ENCODE data around the gene BIN1.

DNA sequence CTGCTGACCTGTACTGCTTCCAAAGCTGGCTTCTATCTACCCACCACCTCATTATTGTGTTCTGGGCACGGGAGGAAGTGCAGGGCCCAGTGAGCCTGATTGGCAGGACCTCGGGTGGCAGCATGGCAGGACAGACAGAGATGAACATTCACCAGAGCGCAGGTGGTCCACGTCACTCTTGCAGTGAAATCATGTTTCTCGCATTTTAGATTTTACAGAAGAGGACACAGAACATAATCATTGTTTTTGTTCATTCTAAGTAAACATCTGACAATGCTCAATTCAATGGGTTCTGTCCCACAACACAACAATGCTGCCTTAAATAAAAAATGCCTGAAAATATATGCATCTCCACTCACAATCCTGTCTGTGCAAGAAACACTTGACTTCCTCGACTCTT is 11.5 kb upstream of the BIN1 start:
- no peak for TF ChIP-seq POLR2AphosphoS5 (IDR thresholded peaks at IDR 0.05; ENCODE audit: low read depth, low read length)
- no peak for TF ChIP-seq POLR2A (IDR thresholded peaks at IDR 0.05; ENCODE audit: low read depth, low read length)
- TF ChIP-seq SPI1 (IDR thresholded peaks at IDR 0.05; ENCODE audit: low read depth, low read length) = no peak
- TF ChIP-seq TAF1 (IDR thresholded peaks at IDR 0.05; ENCODE audit: low read depth, low read length) = no peak
- TF ChIP-seq PAX5 (IDR thresholded peaks at IDR 0.05; ENCODE audit: insufficient read depth, low read length, severe bottlenecking) = no peak
- TF ChIP-seq POU2F2 (IDR thresholded peaks at IDR 0.05; ENCODE audit: low read depth, low read length) = no peak

All from GM12891 (cell line).